Lung (tissue), 12 donors: ENCODE measurements around the gene PRG2. TPM values are rescaled to one million over a fixed set of nuclear protein-coding genes. Genes with fewer than 3 reads are reported as not detected.
"Not testable (repeated sequence)": the region's sequence is repeated elsewhere in the genome, so short reads cannot be mapped to it uniquely, and the experiment has no call there.

Source experiments
- ATAC-seq: fragments of 200-7000 bp; cut with Tn5 transposase; one replicate; pipeline ENCODE4 v1.9.1; 2020; ENCODE audit warnings: moderate number of reproducible peaks; ENCODE audit not compliant: insufficient read depth, low FRiP score
- DNase-seq, 3 donors: peaks; one replicate each; pipeline ENCODE4 v3.0.0-alpha.2; 2013 to 2017
- H3K27ac ChIP-seq, 2 donors: one replicate each; pipeline ENCODE4 v1.5.1; 2013; ENCODE audit warnings: mild to moderate bottlenecking in 2 of 2, moderate library complexity in 2 of 2, control low read depth in 1 of 2, inconsistent platforms in 1 of 2, low read depth in 1 of 2, low read length in 1 of 2
- H3K27me3 ChIP-seq, 3 donors: one replicate each; pipeline ENCODE4 v1.5.1; 2013; ENCODE audit warnings: low read length in 2 of 3; ENCODE audit not compliant: control insufficient read depth in 3 of 3, insufficient read depth in 3 of 3
- H3K36me3 ChIP-seq, 4 donors: one replicate each; pipeline ENCODE4 v1.5.1; 2013; ENCODE audit warnings: low read length in 4 of 4, mild to moderate bottlenecking in 1 of 4, moderate library complexity in 1 of 4; ENCODE audit not compliant: control insufficient read depth in 4 of 4, insufficient read depth in 4 of 4
- H3K4me1 ChIP-seq, 5 donors: one replicate each; pipeline ENCODE4 v1.5.1; 2013; ENCODE audit warnings: low read length in 5 of 5, mild to moderate bottlenecking in 2 of 5, moderate library complexity in 1 of 5; ENCODE audit not compliant: control insufficient read depth in 5 of 5, insufficient read depth in 5 of 5
- H3K4me3 ChIP-seq: one replicate; pipeline ENCODE4 v1.5.1; 2013; ENCODE audit warnings: mild to moderate bottlenecking, control low read depth, moderate library complexity
- H3K9ac ChIP-seq, 2 donors: one replicate each; pipeline ENCODE4 v1.5.1; 2013; ENCODE audit warnings: low read length in 2 of 2, control low read depth in 1 of 2; ENCODE audit not compliant: insufficient read depth in 1 of 2
- H3K9me3 ChIP-seq, 4 donors: one replicate each; pipeline ENCODE4 v1.5.1; 2013; ENCODE audit warnings: low read length in 3 of 4, mild to moderate bottlenecking in 1 of 4, moderate library complexity in 1 of 4; ENCODE audit not compliant: control insufficient read depth in 4 of 4, insufficient read depth in 3 of 4
- WGBS, 2 donors: extraction: QIAGEN DNeasy Blood & Tissue Kit; methylation state at CpG; one replicate each; pipeline ENCODE4 v1.1.7; 2013; 5-methylcytosine and 5-hydroxymethylcytosine counted together
- polyA plus RNA-seq, 2 donors: library from polyadenylated mRNA; stranded (reverse); fragments of 200-250 nt; gene quantifications; one replicate each; pipeline ENCODE4 v1.2.1, GENCODE V29; 2013
- total RNA-seq, 2 donors: library from RNA; depleted of rRNA in 1 of 2; stranded (reverse); fragments of >200 nt in 1 of 2; gene quantifications; one replicate each; pipeline ENCODE4 v1.2.1, GENCODE V29; 2014 to 2021
- TF ChIP-seq, protein P1 (sequence below): IDR thresholded peaks from 2 replicates; pipeline ENCODE4 v1.5.1; 2012; ENCODE audit warnings: mild to moderate bottlenecking; ENCODE audit errors: control extremely low read depth, extremely low read depth
- donor health status: control.
- donor health status: control.
- donor health status: Bipolar disorder and iron deficiency.
- donor health status: healthy.
- donor health status: DM: yes; HTN: yes; CAD: no.

Gene PRG2
- total and polyA plus RNA-seq, 4 donors = 0.68 to 5.3 (median 0.83) TPM

DNA sequence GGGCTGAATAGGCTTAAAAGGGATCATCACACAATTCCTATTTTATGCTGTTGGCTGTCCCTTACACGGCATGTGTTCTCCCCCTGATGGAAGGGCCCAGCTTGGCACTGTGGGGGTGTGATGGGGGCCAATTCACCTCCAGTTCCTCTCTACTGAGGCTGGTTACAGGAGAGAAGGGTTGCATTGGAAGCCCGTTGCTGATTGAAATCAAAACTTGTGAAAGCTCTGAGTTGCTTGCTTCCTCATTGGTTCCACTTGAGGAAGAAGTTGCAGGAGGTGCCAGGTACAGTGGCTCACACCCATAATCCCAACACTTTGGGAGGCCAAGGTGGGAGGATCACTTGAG is 13.3 kb upstream of the PRG2 start:
- TF ChIP-seq, protein P1, sequence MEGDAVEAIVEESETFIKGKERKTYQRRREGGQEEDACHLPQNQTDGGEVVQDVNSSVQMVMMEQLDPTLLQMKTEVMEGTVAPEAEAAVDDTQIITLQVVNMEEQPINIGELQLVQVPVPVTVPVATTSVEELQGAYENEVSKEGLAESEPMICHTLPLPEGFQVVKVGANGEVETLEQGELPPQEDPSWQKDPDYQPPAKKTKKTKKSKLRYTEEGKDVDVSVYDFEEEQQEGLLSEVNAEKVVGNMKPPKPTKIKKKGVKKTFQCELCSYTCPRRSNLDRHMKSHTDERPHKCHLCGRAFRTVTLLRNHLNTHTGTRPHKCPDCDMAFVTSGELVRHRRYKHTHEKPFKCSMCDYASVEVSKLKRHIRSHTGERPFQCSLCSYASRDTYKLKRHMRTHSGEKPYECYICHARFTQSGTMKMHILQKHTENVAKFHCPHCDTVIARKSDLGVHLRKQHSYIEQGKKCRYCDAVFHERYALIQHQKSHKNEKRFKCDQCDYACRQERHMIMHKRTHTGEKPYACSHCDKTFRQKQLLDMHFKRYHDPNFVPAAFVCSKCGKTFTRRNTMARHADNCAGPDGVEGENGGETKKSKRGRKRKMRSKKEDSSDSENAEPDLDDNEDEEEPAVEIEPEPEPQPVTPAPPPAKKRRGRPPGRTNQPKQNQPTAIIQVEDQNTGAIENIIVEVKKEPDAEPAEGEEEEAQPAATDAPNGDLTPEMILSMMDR = no peak
- Histone ChIP-seq H3K27ac (no peak overlapping the region), H3K27me3 (no peaks in the 10 kb centered on the region), H3K9ac (no peak overlapping the region), H3K4me3 (no peak overlapping the region), H3K9me3 (no peaks in the 10 kb centered on the region), H3K36me3 (peaks cover 4 to 20% (median 14%) of the 10 kb centered on the region in 4 donors), H3K4me1 (peaks cover 0 to 12% (median 0%) of the 10 kb centered on the region in 5 donors)
- 37 to 76% methylated on average over 2 of the region's 2 CpGs for WGBS, 2 donors
- DNase-seq (no peak), ATAC-seq (no peak)

DNA sequence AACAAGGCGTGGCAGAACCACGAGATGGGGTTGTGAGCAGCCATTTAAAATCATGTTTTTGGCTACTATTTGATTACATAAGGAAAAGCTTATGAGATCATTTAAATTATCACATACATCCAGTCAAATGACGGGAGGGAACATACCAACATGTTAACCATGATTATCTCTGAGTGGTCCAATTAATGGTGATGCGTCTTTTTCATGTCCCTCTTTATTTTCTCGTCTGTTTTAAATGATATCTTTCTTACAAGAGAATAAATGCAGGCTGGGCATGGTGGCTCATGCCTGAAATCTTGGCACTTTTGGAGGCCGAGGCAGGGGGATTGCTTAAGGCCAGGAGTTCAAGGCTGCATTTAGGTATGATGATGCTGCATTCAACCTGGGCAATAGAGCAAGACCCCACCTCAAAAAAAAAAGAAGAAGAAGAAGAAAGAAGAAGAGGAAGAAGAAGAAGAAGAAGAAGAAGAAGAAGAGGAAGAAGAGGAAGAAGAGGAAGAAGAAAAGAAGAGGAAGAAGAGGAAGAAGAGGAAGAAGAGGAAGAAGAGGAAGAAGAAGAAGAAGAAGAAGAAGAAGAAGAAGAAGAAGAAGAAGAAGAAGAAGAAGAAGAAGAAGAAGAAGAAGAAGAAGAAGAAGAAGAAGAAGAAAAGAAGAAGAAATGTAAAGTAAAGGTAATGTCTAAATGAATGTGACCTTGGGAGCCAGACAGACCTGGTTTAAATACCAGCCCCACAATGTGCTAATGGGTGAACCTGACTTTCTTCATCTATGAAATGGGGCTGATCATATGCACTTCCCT is 12.8 kb upstream of the PRG2 start:
- 82 to 90% methylated on average over 6 of the region's 6 CpGs for WGBS, 2 donors
- Histone ChIP-seq H3K4me1 (peaks cover 0 to 12% (median 0%) of the 10 kb centered on the region in 5 donors), H3K36me3 (peaks cover 3 to 17% (median 10%) of the 10 kb centered on the region in 4 donors)
- H3K4me3 ChIP-seq, H3K9me3 ChIP-seq, H3K27ac ChIP-seq, H3K9ac ChIP-seq, ATAC-seq, H3K27me3 ChIP-seq, DNase-seq: not testable (repeated sequence)

DNA sequence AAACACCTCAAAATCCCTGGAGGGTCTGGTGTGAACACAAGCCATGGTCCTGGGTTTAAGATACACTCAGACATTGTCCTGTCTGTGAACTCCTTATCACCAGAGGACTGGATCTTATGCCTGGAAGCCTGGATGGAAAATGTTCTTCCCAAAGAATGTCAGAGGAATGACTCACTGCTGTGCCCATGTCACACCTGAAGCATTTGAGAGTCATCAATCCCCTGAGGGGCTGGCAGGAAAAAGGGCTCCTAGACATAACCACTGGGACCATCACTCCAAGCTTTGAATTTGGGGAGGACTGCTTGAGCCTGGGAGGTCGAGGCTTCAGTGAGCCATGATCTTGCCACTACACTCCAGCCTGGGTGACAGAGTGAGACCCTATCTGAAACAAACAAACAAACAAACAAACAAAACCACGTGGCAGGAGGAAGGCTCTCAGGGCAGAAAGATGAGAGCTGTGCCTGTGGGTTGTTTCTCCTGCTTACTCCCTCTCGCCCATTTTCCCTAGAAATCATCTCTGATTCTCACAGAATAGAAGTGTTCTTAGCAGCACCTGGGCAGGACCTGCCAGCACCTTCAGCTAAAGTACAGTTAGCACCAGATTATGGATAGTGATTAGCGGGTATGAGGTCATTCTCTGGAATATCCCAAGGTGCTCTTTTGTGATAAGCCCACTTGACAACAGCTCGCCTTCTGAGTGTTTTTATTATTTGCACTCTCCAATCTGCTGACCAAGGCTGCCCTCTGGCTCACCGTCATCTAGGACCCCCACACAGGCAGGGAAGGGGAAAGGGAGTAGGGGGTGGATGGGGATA is 11.9 kb upstream of the PRG2 start:
- WGBS, 2 donors = 61 to 73% methylated on average over 6 of the region's 6 CpGs
- no peak for DNase-seq

More for the DNA sequence above, 11.9 kb upstream of the PRG2 start:
- no peak overlapping the region for H3K9ac ChIP-seq
- H3K36me3 ChIP-seq = peaks cover 0 to 9% (median 4%) of the 10 kb centered on the region in 4 donors
- TF ChIP-seq, protein P1 = no peak
- no peaks in the 10 kb centered on the region for H3K27me3 ChIP-seq
- peaks cover 0 to 12% (median 0%) of the 10 kb centered on the region in 5 donors for H3K4me1 ChIP-seq
- H3K9me3 ChIP-seq = no peaks in the 10 kb centered on the region
- no peak overlapping the region for H3K27ac ChIP-seq
- no peak overlapping the region for H3K4me3 ChIP-seq
- ATAC-seq = no peak
